ENCODE results near the gene CYB5A.

The CYB5A gene

DNA sequence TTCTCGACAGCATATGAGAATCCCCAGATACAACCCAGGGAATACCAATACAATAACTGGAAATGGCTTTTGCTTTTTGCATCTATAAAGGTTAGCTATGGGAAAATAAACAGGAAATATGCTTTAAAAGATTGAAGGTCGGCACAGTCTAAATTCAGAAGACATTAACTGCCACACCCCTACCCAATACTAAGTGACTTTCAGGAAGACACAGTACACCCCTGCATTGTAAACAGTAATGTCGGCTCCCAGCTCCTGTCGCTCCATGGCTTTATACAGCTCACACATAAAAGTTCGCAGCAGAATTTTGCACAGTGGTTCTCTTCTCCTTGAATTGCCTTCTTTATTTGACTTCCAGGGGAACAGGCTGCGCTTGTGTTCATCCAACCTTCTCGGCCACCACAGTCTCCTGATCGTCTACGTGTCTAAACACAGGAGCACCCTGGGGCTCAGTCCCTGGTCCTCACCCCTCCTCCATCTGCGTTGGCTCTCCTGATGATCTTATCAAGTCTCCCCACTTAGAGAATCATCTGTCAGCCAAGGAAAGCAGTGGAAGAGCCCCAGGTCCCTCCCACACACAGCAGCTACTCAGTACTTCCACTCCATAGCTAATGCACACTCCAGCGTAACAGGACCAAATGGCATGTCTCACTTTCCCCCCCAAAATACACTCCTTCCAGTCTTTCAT lies 22.7 kb downstream of the CYB5A start:
- peak; percentile 72 for DNase-seq
- no peak for TF ChIP-seq CTCF (IDR thresholded peaks at IDR 0.05; ENCODE audit: low read depth, low read length)
- no peaks in the 10 kb centered on the region for H3K36me3 ChIP-seq

DNA sequence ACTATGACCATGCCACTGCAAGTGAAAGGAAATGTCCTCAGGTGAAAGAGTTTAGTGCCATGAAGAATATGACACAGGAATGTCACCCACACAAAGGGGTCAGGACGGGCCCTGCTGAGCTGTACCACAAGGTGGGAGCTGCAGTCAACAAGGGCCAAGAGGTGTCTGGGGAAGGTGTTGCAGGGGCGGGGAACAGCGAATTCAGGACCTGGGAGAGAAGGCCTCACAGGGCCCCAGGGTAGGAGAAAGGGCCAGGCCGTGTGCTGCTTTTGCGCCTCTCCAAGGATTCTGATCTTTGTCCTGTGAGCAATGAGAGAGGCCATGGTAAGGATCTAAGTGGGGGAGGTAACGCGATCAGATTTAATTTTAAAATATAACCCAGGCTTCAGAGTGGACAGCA lies 23.6 kb downstream of the CYB5A start:
- Histone ChIP-seq H3K27me3 (no peaks in the 10 kb centered on the region), H3K9me3 (no peaks in the 10 kb centered on the region), H3K4me3 (ENCODE audit: low read depth, low read length) (no peak overlapping the region), H3K4me1 (peaks cover 4% of the 10 kb centered on the region), H3K36me3 (no peaks in the 10 kb centered on the region)
- DNase-seq = no peak
- TF ChIP-seq CTCF (IDR thresholded peaks at IDR 0.05; ENCODE audit: low read depth, low read length) = no peak

More for the DNA sequence above, 22.7 kb downstream of the CYB5A start:
- H3K4me1 ChIP-seq = peaks cover 4% of the 10 kb centered on the region
- H3K4me3 ChIP-seq (ENCODE audit: low read depth, low read length) = no peak overlapping the region
- no peaks in the 10 kb centered on the region for H3K27me3 ChIP-seq
- H3K9me3 ChIP-seq = no peaks in the 10 kb centered on the region

- H3K36me3 ChIP-seq = no peaks in the 10 kb centered on the region
- no peaks in the 10 kb centered on the region for H3K9me3 ChIP-seq
- H3K4me3 ChIP-seq (ENCODE audit: low read depth, low read length) = no peak overlapping the region
- peaks cover 4% of the 10 kb centered on the region for H3K4me1 ChIP-seq
- no peaks in the 10 kb centered on the region for H3K27me3 ChIP-seq
- TF ChIP-seq CTCF (IDR thresholded peaks at IDR 0.05; ENCODE audit: low read depth, low read length) = no peak
- DNase-seq = no peak
These were observed 25.6 kb downstream of the CYB5A start for GRCh38 chr18:74266161-74266560.

- H3K4me1 ChIP-seq = peaks cover 4% of the 10 kb centered on the region
- no peak for TF ChIP-seq CTCF (IDR thresholded peaks at IDR 0.05; ENCODE audit: low read depth, low read length)
- no peaks in the 10 kb centered on the region for H3K9me3 ChIP-seq
- no peak overlapping the region for H3K4me3 ChIP-seq (ENCODE audit: low read depth, low read length)
- no peak for DNase-seq
- H3K36me3 ChIP-seq = no peaks in the 10 kb centered on the region
- no peaks in the 10 kb centered on the region for H3K27me3 ChIP-seq
These were observed 26.1 kb downstream of the CYB5A start for GRCh38 chr18:74265546-74266098.

DNA sequence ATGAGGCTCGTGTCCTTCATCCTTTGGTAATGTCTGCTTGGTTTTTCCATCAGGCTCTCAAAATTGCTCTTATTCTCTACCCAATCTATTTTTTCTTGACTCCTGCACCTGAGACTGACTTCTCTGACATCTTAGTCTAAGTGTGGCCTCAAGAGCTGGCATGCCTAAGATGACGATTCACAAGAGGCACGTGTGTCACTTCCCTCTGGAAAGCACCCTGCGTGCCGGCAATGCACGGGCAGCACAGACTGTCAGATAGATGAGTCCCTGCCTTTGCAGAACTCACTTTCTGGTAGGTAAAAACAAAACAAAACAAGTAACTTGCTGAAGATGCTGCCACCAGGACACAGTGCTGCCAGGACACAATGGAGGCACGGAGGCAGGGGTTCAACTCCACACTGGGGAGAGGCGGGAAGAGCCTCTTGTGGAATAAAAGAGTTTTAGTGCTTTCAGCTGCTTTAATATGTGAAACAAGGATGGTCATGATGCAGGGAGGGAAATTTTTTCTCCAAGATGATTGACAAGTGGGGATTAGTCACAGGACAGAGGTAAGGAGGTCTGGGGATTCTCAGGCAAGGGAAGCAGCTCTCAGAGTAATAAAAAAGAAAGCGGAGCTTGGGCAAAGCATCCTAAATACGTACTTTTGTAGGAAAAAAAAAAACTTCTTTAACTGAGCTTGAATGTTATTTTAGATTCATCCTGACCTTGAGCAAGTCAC lies 27.3 kb downstream of the CYB5A start:
- no peaks in the 10 kb centered on the region for H3K9me3 ChIP-seq
- no peak for DNase-seq
- H3K36me3 ChIP-seq = no peaks in the 10 kb centered on the region
- H3K27me3 ChIP-seq = no peaks in the 10 kb centered on the region
- peaks cover 1% of the 10 kb centered on the region for H3K4me1 ChIP-seq
- no peak for TF ChIP-seq CTCF (IDR thresholded peaks at IDR 0.05; ENCODE audit: low read depth, low read length)
- H3K4me3 ChIP-seq (ENCODE audit: low read depth, low read length) = no peak overlapping the region
